ENCODE measurements around the gene IGSF9B. TPM values are rescaled to one million over a fixed set of nuclear protein-coding genes. Genes with fewer than 3 reads are reported as not detected.

IGSF9B gene
- total and polyA plus RNA-seq, 9 of the 15 experiments (the other 6 are each of a cell fraction or from before 2014, with no cell fraction given), result 0.09 TPM; not detected in 8

- Histone ChIP-seq H3K79me2 (ENCODE audit: control insufficient read depth, insufficient read depth, low read length) (no peaks in the 10 kb centered on the region), H3K9ac (ENCODE audit: insufficient read depth in 1 of 2, low read depth in 2 of 2, low read length in 2 of 2) (no peak overlapping the region), H3K27me3 (ENCODE audit: control insufficient read depth in 2 of 2, insufficient read depth in 2 of 2, low read length in 2 of 2) (peaks cover 0 to 35% of the 10 kb centered on the region in 2 experiments; a peak in 2 of 5 replicates), H3K4me3 (no peak overlapping the region), H2AFZ (ENCODE audit: low read depth, low read length) (no peak overlapping the region), H4K20me1 (replicated peaks; ENCODE audit: control insufficient read depth, insufficient read depth, low read length) (no peaks in the 10 kb centered on the region), H3K9me1 (ENCODE audit: control insufficient read depth, insufficient read depth, low read length) (no peaks in the 10 kb centered on the region), H3K36me3 (ENCODE audit: control insufficient read depth, insufficient read depth, low read length) (no peaks in the 10 kb centered on the region), H3K4me1 (replicated peaks in 1 of 2; ENCODE audit: control insufficient read depth in 2 of 2, insufficient read depth in 2 of 2, low read length in 2 of 2) (no peaks in the 10 kb centered on the region; a peak in 1 of 5 replicates), H3K9me3 (replicated peaks; ENCODE audit: control insufficient read depth, insufficient read depth, low read depth, low read length) (no peaks in the 10 kb centered on the region), H3K27ac (ENCODE audit: extremely low read depth, low read depth, low read length) (no peak overlapping the region), H3K4me2 (ENCODE audit: insufficient read depth, low read length) (no peak overlapping the region)
- in situ Hi-C loops (cut with MboI), result no loop called here
- TF ChIP-seq CTCF (IDR thresholded peaks at IDR 0.05 in 2 of 3, conservative IDR thresholded peaks at IDR 0.05 in 1 of 3; ENCODE audit: insufficient read depth in 2 of 3, low read depth in 1 of 3, low read length in 3 of 3) (no peak), ILF3 (IDR thresholded peaks at IDR 0.05; ENCODE audit: borderline replicate concordance) (no peak), ZNF24 (IDR thresholded peaks at IDR 0.05) (no peak), ZNF444 (CRISPR knock-in tag; IDR thresholded peaks at IDR 0.05) (no peak), ZNF77 (CRISPR knock-in tag; IDR thresholded peaks at IDR 0.05) (no peak), CC2D1A (IDR thresholded peaks at IDR 0.05) (no peak), NCOA1 (IDR thresholded peaks at IDR 0.05; ENCODE audit: low read depth) (no peak), PRPF4 (IDR thresholded peaks at IDR 0.05; ENCODE audit: insufficient read depth, low read depth, low read length, poor library complexity, severe bottlenecking) (no peak), ZNF263 (CRISPR knock-in tag; IDR thresholded peaks at IDR 0.05; ENCODE audit: borderline replicate concordance) (no peak)
- WGBS (ENCODE audit: insufficient coverage, low coverage, missing lambda C conversion rate), result under 1% methylated on average over 10 of the region's 10 CpGs
- intact Hi-C loops (cut with micrococcal nuclease), result no loop called here
- no TSS peak for BruUV-seq (replicated peaks)
- CTCF ChIA-PET (ENCODE audit: low intra/inter-chr PET ratio), result no interaction called here
- ATAC-seq (no peak), DNase-seq (ENCODE audit: extremely low read depth in 1 of 4, low spot score in 3 of 4) (no peak), FAIRE-seq (no peak)
- POLR2A ChIA-PET, result no interaction called here
Measured at GRCh38 chr11:133996671-133997070, 39.9 kb upstream of the IGSF9B start.
